NCI-H524 treated with DMSO at 0.1 percent for 48 hours (cell line): ENCODE data around the gene DMRTB1.

Source experiments
- DNase-seq: peaks from one replicate; lab custom pipeline; 2025; lab: John Stamatoyannopoulos, UW

DMRTB1 gene

GRCh38 chr1:53435151-53435550 lies 24.0 kb upstream of the DMRTB1 start:
- no peak for DNase-seq

DNA sequence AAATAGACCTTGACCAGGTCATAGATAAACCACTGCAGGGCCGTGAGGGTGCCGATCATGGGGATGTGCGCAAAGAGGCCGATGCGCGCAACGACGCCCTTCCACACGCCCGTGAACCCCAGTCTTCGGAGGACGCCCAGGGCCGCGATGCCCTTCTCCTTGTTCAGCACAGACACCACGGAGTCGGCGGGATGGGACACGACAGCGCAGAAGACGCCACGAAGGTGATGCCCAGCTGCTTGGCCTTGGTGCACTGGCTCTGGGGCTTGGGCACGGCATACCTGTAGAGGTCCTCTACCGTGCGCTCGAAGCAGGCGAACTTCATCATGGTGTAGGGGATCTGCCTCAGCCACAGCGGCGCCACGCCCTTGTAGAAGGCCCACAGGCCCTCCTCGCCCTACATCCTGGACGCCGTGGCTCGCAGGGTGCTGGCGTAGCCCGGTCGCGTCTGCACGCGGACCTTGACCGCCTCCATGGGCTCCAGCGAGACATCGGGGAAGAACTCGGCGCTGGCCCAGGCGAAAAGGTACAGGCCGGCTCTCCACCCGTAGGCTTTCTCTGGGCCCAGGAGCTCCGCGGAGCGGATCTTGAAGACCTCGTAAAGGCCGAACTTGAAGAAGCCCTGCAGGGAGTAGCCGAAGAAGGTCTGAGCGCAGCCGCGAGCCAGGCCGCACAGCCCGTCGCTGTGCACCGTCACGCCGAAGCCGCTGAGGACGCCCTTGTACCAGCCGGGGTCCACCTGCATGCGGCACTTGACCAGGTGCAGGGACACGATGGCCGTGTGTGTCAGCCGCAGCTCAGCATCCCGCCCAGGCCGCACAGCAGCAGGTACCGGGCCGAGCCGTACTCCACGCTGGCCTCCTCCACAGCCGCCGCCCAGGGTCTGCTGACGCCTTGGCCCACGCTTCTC lies 20.5 kb upstream of the DMRTB1 start:
- no peak for DNase-seq

DNA sequence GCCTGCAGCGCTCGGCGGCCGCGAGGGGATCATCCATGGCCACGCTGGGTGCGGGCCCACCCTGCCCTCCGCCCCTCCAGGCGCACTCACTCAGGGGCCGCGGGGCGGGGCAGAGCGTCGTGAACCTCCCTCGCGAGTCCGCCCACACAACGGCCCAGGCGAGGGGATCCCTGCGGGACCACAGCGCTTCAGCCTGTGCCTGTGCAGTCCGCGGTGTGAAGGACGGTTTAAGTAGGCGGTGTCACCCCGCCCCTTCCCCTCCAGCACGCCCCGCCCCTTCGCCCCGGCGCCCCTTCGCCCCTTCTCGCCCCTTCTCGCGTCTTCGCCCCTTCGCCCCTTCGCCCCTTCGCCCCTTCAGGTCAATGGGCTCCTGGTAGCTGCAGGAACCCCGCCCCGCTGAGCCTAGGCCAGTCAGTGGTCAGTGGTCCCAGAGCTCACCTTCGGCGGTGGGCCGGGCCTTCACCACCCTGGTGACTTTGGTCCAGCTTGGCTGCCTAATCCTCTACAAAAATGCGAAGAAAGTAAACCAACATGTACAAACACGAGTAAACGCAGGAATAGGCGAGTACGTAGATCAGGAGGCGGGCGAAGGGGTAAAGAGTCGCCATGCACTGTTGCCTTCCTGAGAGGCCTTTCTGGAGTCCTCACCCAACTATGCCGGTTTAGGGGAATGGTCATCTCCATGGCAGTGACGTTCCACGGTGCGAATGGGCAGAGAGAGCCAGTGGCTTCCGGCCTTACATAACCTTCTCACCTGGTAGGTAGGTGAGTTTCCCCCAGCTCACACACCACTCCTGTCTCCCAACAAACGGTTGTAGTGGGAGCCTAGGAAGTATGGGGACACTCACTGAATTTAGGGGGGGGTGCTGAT lies 19.6 kb upstream of the DMRTB1 start:
- no peak for DNase-seq

- no peak for DNase-seq
These were observed 18.6 kb upstream of the DMRTB1 start for GRCh38 chr1:53440633-53441032.

GRCh38 chr1:53442299-53442698 lies 16.9 kb upstream of the DMRTB1 start:
- DNase-seq: no peak

DNA sequence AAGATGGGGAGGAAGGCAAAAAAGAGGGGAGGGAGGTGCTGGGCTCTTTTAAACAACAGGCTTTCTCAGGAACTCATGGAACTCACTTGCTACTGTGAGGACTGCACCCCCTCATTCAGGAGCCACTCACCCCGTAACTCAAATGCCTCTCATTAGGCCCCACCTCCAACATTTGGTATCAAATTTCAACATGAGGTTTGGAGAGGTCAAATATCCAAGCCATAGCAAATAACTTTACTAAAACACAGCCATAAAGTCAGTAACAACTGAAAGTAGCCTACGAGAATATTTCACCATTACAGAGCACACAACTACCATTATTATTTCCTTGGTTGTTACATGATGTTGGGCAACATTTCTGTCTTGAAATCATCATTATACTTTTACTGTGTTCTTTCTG lies 13.1 kb upstream of the DMRTB1 start:
- DNase-seq: no peak

- no peak for DNase-seq
These were observed 11.8 kb upstream of the DMRTB1 start for GRCh38 chr1:53447413-53447812.

DNA sequence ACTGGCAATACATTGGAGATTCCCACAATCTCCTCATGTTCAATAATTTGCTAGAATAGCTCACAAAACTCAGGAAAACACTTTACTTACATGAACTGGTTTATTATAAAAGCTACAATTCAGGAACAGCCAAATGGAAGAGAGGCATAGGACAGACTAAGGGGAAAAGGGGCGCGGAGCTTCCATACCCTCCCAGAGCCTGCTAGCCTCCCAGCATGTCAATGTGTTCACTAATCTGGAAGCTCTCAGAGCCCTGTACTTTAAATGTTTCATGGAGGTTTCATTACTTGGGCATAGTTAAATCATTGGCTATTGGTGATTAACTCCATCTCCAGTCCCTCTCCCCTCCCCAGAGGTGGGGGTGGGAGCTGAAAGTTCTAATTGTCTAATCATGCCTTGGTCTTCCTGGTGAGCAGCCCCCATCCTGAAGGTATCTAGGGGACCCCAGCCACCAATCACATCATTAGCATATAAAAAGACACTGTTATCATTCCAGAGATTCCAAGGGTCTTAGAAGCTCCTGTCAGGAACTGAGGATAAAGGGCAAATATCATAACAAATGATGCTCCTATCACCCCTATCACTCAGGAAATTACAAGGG lies 10.9 kb upstream of the DMRTB1 start:
- DNase-seq: no peak

DNA sequence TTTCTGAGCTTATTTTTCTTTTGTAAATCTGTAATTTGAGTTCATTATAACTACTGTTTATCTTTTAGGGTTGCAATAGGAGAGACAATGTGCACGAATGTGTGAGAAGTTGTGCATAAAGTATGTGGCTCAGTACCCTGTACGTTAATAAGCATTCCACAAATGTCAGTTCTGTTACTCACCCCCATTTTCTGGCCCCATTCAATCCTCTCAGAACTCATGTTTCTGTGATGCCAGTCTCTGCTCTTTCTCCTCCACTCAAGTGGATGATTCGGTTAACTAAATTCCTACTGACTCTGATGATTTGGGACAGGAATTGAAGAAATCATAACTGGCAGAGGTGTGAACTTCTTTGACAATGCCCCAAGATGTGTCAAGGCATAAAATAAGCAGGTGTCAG lies 10.2 kb upstream of the DMRTB1 start:
- DNase-seq: no peak

DNA sequence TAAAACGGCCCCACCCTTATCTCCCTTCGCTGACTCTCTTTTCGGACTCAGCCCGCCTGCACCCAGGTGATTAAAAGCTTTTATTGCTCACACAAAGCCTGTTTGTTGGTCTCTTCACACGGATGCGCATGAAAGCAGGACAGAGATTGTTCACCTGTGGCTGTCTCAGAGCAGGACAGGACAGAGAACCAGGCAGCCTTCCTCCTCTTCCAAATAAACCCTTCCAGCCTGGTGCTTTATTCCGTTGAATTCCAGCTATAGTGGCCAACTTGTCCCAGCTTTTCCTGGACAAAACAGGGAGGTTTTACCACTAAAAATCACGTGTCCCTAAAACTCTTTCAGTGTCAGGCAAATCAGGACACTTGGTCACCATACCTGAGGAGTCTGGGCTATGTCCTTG lies 9.5 kb upstream of the DMRTB1 start:
- DNase-seq: no peak

DNA sequence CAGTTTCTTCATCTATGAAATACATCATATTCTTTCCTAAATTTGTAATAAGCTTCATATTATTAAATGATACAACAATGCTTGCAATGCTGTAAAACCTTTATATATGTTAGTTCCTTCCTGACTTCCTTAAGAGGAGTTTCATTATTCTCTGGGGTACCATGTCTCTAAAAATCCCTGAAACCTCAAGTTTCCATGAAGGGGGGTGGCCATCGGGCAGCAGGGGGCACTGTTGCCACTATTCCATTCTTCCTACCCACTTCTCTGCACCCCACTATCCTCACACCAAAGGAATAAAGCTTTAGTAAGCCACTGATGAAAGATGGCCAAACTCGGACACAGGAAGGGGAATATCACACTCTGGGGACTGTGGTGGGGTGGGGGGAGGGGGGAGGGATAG lies 9.0 kb upstream of the DMRTB1 start:
- no peak for DNase-seq

GRCh38 chr1:53454019-53454418 lies 5.2 kb upstream of the DMRTB1 start:
- no peak for DNase-seq

DNA sequence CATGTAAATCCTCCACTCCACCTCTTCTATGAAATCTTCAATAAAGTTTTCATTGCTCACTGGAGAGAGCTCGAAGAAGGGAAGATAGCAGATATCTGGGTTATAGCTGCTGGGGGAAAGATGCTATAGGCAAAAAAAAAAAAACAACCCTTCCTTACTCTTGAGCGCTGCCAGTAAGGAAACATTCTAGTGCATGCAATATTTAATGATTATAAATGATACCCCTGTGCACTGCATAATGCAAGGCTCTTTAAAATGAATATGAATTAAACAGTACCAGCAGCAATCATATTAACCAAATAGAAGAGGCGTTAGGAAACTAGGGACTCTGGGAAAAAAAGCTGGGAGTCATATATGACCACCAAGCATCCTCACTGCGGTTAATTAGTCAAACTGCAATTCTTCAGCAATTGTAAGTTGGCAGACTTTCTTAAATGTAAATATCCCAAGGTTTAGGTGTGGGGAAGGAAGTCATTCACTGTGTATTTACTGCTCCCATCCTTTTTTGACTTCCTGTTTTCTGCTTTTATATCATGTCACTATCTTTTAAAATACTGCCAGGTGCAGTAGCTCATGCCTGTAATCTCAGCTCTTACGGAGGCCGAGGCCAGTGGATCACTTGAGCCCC lies 3.7 kb upstream of the DMRTB1 start:
- DNase-seq: no peak

DNA sequence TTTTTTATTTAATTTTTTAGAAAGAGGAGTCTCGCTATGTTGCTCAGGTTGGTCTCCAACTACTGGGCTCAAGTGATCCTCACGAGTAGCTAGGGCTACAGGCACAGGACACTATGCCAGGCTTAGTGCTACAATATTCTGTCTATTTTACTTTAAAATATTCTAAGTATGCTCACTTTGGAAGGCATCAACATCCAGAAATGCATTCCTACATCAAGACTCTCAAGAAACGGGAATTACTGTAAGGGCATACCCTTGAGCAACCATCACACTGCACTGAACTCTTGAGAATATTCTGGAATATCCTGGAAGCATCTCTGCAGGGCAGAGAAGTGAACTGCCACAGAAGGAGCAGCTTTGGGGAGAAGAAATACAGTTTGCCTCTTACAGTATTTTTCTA lies 565 bp upstream of the DMRTB1 start:
- DNase-seq: no peak

DNA sequence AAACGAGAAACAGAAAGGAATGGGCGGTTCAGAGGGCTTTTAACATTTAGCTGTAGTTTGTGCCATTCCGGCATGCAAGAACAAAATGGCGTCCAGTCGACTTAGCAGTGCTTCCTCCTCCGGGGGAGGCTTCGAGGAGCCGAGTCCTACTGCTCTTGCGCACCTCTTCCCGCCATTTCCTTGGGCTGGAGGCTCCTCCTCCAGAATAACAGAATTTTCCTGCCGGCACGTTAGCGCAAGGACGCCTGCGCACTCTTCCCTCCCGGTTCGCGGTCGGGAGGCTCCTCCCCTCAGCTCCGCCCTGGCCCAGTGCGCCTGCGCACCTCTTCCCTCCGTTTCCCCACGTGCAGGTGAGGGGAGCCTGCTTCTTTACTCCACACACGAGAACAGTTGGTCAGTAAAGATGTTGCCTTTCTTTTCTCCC lies 1.0 kb downstream of the DMRTB1 start:
- DNase-seq: no peak

- DNase-seq: no peak
These were observed 1.6 kb downstream of the DMRTB1 start for GRCh38 chr1:53460666-53461322.

GRCh38 chr1:53461323-53462044 lies 2.3 kb downstream of the DMRTB1 start:
- DNase-seq: no peak

DNA sequence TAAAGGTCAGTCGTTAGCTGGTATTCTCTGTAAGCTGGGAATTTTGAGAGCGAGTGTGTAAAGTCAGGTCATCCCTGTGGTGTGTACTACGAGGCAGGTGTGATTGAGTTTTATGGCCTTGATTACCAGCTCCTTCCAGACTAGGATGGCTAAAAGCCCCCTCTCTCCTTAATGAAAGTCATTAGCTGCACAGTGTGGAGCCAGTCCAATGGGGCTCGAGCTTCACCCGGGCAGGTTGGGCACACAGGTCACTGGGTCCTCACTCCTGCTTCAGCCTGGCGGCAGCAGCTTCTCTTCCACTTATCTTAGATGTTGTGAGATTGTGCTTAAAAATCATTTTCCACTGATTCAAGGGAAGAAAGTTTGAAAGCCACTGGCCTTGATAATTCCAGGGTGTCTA lies 3.0 kb downstream of the DMRTB1 start:
- no peak for DNase-seq

DNA sequence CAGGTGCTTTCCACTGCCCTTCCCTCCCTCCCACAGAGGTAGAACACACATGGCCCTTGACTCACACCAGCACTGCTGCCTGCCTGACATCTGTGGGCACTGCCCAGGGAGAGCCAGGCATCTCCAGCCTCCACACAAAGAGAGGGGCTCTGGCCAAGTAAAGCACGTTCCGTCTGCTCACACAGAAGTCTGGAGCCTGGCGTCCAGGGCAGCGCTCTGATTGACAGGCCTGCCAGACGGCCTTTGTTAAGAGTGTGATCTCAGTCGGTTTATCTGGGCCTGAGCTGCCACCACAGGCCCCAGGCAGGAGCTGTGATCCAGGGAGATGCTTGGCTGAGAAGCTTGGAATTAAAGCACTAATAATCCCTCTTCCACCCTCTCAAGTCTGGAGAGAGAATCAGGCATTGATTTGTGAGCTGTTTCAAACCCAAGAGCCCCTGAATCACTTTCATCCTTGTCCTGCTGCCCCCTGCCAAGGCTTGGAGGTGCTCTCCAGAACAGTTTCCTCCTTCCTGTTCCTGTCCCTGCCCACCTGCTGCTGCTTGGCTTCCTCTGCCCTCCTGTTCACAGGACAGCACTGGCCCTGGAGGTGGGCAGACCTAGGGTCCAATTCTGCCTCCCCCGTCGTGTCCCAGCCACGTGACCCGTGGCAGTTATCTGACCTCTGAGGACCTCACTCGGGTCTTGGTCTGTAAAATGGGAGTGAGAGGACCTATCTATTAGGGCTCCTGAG lies 3.7 kb downstream of the DMRTB1 start:
- peak; percentile 14 for DNase-seq
